Memory B cell (primary cell): ENCODE measurements around the gene CRABP2.
A peak's percentile ranks its signal among the peaks of the same experiment; 100 is the strongest.

Source experiments
- ATAC-seq: fragments of 150-1000 bp; cut with Tn5 transposase; 2 replicates; pipeline ENCODE4 v1.10.0; 2021; ENCODE audit warnings: low read depth, mild to moderate bottlenecking, moderate library complexity
- DNase-seq, 2 donors: peaks; one replicate each; pipeline ENCODE4 v3.0.0; 2022; ENCODE audit warnings: low spot score in 2 of 2
- H3K27ac Mint-ChIP-seq: one replicate; pipeline ENCODE4 v1.8.0; 2022; ENCODE audit warnings: mild to moderate bottlenecking, moderate library complexity, mixed read lengths
- H3K27me3 Mint-ChIP-seq: one replicate; pipeline ENCODE4 v1.8.0; 2022; ENCODE audit warnings: mixed read lengths
- H3K36me3 Mint-ChIP-seq: one replicate; pipeline ENCODE4 v1.8.0; 2022; ENCODE audit warnings: mild to moderate bottlenecking, mixed read lengths
- H3K4me1 Mint-ChIP-seq: one replicate; pipeline ENCODE4 v1.8.0; 2022; ENCODE audit warnings: mixed read lengths
- H3K4me3 Mint-ChIP-seq: one replicate; pipeline ENCODE4 v1.8.0; 2022; ENCODE audit warnings: mild to moderate bottlenecking, moderate library complexity, mixed read lengths
- H3K9me3 Mint-ChIP-seq: one replicate; pipeline ENCODE4 v1.8.0; 2022; ENCODE audit warnings: mixed read lengths

The CRABP2 gene

GRCh38 chr1:156659661-156659987, 45.8 kb downstream of the CRABP2 start:
- H3K9me3 Mint-ChIP-seq, result no peaks in the 10 kb centered on the region
- H3K4me3 Mint-ChIP-seq, result peak overlapping the region; percentile 76
- DNase-seq (no peak), ATAC-seq (no peak)
- H3K36me3 Mint-ChIP-seq, result no peaks in the 10 kb centered on the region
- peaks cover 15% of the 10 kb centered on the region for H3K27me3 Mint-ChIP-seq
- H3K4me1 Mint-ChIP-seq, result peaks cover 66% of the 10 kb centered on the region
- peak overlapping the region; percentile 78 for H3K27ac Mint-ChIP-seq

GRCh38 chr1:156658945-156659574, 46.3 kb downstream of the CRABP2 start:
- no peaks in the 10 kb centered on the region for H3K9me3 Mint-ChIP-seq
- H3K27me3 Mint-ChIP-seq, result peaks cover 20% of the 10 kb centered on the region
- peaks cover 62% of the 10 kb centered on the region for H3K4me1 Mint-ChIP-seq
- no peak overlapping the region for H3K4me3 Mint-ChIP-seq
- DNase-seq, result no peak
- H3K27ac Mint-ChIP-seq, result no peak overlapping the region
- ATAC-seq, result no peak
- H3K36me3 Mint-ChIP-seq, result no peaks in the 10 kb centered on the region

- Mint-ChIP-seq H3K27ac (no peak overlapping the region), H3K27me3 (peaks cover 25% of the 10 kb centered on the region), H3K4me3 (no peak overlapping the region), H3K4me1 (peaks cover 56% of the 10 kb centered on the region), H3K36me3 (peaks cover under 1% of the 10 kb centered on the region), H3K9me3 (no peaks in the 10 kb centered on the region)
- ATAC-seq (no peak), DNase-seq (no peak)
These were observed 46.9 kb downstream of the CRABP2 start for GRCh38 chr1:156658496-156658895.

- peaks cover 31% of the 10 kb centered on the region for H3K27me3 Mint-ChIP-seq
- H3K27ac Mint-ChIP-seq, result peak overlapping the region; percentile 43
- no peak for ATAC-seq
- no peak for DNase-seq
- no peaks in the 10 kb centered on the region for H3K9me3 Mint-ChIP-seq
- peaks cover 2% of the 10 kb centered on the region for H3K36me3 Mint-ChIP-seq
- peak overlapping the region; percentile 84 for H3K4me3 Mint-ChIP-seq
- H3K4me1 Mint-ChIP-seq, result peaks cover 49% of the 10 kb centered on the region
These were observed 47.6 kb downstream of the CRABP2 start for GRCh38 chr1:156657741-156658319.

GRCh38 chr1:156656806-156657740, 48.3 kb downstream of the CRABP2 start:
- peak overlapping the region; percentile 43 for H3K27ac Mint-ChIP-seq
- peak overlapping the region; percentile 84 for H3K4me3 Mint-ChIP-seq
- peak; percentile 74 to 82 for DNase-seq
- H3K4me1 Mint-ChIP-seq, result peaks cover 46% of the 10 kb centered on the region
- H3K9me3 Mint-ChIP-seq, result no peaks in the 10 kb centered on the region
- ATAC-seq, result peak; percentile 51
- H3K36me3 Mint-ChIP-seq, result peaks cover 2% of the 10 kb centered on the region
- peaks cover 34% of the 10 kb centered on the region for H3K27me3 Mint-ChIP-seq

GRCh38 chr1:156655904-156656516, 49.4 kb downstream of the CRABP2 start:
- no peak for DNase-seq
- peaks cover 2% of the 10 kb centered on the region for H3K36me3 Mint-ChIP-seq
- H3K9me3 Mint-ChIP-seq, result no peaks in the 10 kb centered on the region
- peaks cover 38% of the 10 kb centered on the region for H3K4me1 Mint-ChIP-seq
- H3K4me3 Mint-ChIP-seq, result no peak overlapping the region
- no peak overlapping the region for H3K27ac Mint-ChIP-seq
- ATAC-seq, result no peak
- peaks cover 38% of the 10 kb centered on the region for H3K27me3 Mint-ChIP-seq

- Mint-ChIP-seq H3K27me3 (peaks cover 40% of the 10 kb centered on the region), H3K36me3 (peaks cover 2% of the 10 kb centered on the region)
These were observed 50.1 kb downstream of the CRABP2 start for GRCh38 chr1:156655151-156655903.

GRCh38 chr1:156654700-156655099, 50.7 kb downstream of the CRABP2 start:
- DNase-seq, result no peak
- H3K27me3 Mint-ChIP-seq, result peaks cover 40% of the 10 kb centered on the region

More at GRCh38 chr1:156655151-156655903, 50.1 kb downstream of the CRABP2 start:
- no peak for ATAC-seq
- no peaks in the 10 kb centered on the region for H3K9me3 Mint-ChIP-seq
- no peak for DNase-seq
- no peak overlapping the region for H3K27ac Mint-ChIP-seq
- no peak overlapping the region for H3K4me3 Mint-ChIP-seq
- peaks cover 33% of the 10 kb centered on the region for H3K4me1 Mint-ChIP-seq

GRCh38 chr1:156652992-156653355, 52.4 kb downstream of the CRABP2 start:
- Mint-ChIP-seq H3K9me3 (no peaks in the 10 kb centered on the region), H3K36me3 (peaks cover 2% of the 10 kb centered on the region), H3K4me3 (no peak overlapping the region), H3K4me1 (peaks cover 14% of the 10 kb centered on the region), H3K27me3 (peaks cover 42% of the 10 kb centered on the region), H3K27ac (no peak overlapping the region)
- no peak for ATAC-seq
- no peak for DNase-seq

More at GRCh38 chr1:156654700-156655099, 50.7 kb downstream of the CRABP2 start:
- H3K9me3 Mint-ChIP-seq, result no peaks in the 10 kb centered on the region
- H3K4me3 Mint-ChIP-seq, result no peak overlapping the region
- peaks cover 27% of the 10 kb centered on the region for H3K4me1 Mint-ChIP-seq
- peaks cover 2% of the 10 kb centered on the region for H3K36me3 Mint-ChIP-seq
- H3K27ac Mint-ChIP-seq, result no peak overlapping the region
- ATAC-seq, result no peak

GRCh38 chr1:156652131-156652991, 53.0 kb downstream of the CRABP2 start:
- ATAC-seq (no peak), DNase-seq (no peak)
- H3K27me3 Mint-ChIP-seq, result peaks cover 41% of the 10 kb centered on the region

More at GRCh38 chr1:156652131-156652991, 53.0 kb downstream of the CRABP2 start:
- Mint-ChIP-seq H3K36me3 (peaks cover 2% of the 10 kb centered on the region), H3K4me3 (no peak overlapping the region), H3K4me1 (peaks cover 8% of the 10 kb centered on the region), H3K27ac (no peak overlapping the region), H3K9me3 (no peaks in the 10 kb centered on the region)
